ENCODE results near the gene DCLK1.

Gene DCLK1

DNA sequence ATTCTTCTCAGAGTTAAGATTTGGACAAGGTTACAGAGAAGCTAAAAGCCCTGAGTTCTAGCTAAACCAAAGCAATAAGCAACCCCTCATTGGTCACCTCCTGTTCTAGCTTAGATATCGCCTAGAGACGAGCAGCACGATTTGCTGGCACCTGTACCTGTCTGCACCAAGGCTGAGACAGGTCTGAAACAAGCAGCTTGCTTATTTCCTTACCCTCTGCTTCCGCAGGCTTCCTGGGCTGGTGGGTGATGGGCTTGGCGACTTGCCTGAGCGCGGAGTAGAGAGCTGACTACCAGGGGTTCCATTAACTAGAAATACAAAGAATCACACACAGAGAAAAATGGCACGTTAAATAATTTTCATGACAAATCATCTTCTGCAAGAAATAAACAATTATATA lies 276.9 kb downstream of the DCLK1 start:
- DNase-seq = no peak

DNA sequence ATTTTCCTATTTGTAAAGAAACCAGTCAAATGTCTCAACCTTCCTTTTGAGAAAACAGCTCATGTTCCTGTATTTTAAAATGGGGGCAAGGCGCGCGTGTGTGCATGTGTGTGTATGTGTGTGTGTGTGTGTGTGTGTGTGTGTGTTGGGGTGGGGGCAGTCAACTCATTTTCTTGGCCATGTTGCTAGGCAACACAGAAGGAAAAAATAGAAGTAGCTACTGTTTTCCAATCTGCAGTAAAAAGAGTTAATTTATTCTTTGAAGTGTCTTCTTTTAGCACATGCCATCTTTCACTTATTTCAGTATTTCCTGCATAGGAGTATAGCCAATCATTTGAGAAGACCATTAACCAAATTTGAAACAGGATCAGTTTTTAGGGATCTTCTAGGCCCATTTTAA lies 279.3 kb downstream of the DCLK1 start:
- DNase-seq = no peak

DNA sequence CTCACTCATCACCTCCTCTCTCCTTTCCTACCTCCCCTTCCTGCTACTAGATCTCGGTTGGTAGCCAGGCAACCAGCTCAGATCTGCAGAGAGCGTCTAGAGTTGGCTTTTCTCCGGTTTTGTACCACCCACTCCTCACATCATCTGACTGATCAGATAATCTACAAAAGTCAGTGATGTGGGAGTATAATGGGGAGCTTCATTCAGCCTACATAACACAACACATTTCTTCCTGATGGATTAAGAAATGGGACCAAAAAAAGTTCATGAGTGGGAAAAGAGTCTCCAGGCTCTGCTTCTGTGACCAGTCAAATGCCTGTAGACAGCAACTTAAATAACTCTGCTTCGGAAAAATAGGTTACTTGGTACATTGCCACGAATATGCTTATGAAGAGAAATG lies 279.8 kb downstream of the DCLK1 start:
- DNase-seq = no peak

DNA sequence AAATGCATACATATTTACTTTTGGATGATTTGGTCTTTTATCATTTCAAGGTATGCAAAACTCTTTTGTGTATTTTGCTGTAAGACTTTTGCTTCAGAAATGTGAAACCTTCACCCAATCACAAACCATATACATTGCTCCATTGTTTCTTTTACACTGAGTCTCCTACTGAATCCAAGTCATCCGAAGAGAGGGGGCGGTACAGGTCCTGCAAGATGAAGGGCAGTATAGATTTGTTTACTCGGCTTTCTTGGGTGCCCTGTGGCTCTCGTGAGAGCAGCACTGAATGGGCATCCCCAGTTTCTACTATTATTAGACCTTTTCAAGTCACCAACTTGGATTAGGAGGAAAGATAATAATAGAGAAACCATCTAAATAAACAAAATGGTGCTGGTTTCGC lies 280.6 kb downstream of the DCLK1 start:
- no peak for DNase-seq

DNA sequence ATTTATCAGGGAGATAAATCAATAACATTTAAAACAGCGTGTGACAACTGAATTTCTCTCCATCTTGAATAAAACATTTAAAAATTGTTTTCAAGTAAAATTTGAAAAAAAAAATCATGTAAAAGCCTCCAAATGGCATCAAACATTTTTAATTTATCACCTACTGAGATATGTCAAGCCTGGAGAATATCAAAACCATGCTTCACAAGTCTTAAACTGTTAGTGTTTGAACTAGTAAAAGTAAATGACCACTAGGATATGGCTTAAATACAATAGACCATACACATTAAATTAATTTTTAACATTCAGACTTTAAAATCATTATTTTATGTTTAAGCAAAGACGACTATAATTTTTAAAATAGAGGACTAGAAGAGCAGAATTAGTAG lies 281.9 kb downstream of the DCLK1 start:
- no peak for DNase-seq

DNA sequence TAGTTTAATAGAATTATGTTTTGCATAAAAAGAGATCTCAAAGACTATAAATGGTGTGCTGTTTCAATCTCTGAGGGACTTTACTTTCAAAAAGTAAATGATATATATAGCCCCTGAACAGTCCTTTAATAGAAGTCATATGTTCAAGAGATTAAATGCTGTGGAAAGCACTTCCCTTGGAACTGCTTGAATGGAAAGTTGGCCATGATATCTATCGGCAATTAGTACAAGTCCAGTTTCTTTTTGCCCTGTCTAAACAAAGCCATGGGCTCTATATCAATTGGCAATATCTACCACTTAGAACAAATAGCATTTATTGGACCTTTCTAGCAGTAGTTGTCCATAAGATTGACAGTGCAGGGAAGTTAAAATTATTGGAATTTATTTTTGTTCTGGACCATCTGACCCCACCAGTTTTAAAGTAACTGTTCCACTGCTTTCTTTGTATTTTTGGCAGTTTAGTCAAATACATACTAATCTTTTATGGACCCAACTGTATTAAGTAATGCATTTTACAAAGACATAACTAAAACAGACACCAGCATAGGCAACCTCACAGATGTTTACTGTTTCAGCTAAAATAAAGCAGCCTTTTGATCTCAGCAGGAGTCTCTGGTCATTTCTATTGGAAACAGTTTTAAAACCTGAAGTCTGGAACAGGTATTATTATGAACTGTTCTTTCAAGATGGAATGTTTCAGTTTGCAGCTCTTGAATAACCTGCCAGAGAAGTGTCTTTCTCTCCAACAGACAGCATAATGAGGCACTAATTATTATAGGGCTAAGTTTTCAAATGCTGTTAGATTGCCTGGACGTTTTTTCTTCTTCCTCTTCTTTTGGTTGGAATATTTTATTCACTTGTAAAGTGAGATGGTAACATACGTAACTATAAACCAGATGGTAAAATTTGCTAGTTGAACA lies 282.6 kb downstream of the DCLK1 start:
- DNase-seq = no peak

DNA sequence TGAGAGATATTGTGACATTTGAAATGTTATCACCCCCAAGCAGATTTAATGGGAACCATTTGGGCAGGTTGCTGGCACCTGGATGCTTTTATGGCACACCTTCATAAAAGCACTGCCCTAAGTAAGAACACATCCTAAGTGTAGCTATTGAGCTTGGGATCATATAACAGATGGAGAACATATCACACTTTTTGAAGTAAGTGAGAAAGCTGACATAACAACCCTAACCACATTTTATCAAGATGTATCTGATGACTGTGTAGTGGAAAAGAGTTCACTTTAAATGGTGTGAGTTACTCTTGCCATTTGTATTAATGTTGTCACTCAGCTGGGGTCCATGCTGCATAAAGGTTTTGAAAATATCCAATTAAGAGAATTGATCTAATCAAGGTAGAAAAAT lies 287.9 kb downstream of the DCLK1 start:
- no peak for DNase-seq

DNA sequence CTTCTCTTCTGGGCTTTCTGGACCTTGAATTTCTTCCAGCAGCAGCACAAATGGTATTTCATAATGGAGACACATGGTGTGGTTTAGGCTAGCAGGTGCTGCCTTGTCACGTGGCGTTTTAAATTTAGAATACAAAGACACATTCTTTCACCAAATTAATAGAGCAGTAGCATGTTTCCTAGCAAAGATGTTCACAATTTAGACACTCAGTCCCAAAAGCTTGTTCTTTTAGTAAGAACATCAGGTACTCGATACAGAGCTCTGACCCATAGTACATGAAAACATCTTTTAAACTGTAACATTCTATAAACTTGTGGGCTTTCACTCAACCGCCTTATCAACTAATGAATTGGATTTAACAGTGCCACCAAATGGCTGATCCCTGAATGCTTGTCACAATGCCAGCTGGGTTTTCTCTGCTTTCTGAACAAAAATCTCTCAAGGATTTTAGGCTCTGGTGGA lies 290.1 kb downstream of the DCLK1 start:
- peak; percentile 55 to 88 for DNase-seq

DNA sequence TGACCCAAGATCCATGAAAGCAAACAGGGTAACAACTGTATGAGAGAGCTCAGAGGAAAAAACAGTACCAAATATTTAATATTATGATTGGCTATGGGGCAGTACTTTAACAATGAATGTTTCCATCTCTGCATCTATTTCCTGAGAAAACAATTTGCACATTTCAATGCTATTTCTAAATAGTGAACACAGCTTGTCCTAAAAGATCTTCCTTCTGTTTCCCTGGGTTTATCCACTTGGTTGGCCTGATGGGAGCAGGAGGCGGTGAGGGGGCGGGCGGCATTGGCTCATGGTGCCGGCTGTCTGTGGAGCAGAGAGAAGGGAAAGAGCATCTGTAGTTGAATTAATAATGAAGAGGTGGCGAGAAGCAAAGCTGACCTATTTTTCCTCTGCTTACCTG lies 291.4 kb downstream of the DCLK1 start:
- DNase-seq = peak; percentile 17 to 73

DNA sequence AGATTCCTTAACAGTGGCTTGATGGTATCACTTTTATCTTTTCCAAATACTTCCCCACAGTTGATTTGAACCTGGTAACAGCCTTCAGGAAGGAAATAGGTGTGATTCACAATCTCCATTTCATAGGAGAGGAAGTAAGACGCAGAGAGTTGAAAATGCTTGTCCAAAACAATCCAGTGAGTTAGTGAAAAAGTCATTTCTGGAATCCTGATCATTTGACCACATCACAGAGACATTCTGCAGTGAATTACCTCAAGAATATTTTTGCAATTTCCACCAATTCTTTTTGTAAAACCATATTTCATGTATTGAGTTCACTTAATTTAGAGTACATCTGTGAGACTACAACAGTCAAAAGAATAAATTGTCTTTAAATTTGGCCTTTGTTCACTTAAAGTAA lies 292.8 kb downstream of the DCLK1 start:
- DNase-seq = no peak

DNA sequence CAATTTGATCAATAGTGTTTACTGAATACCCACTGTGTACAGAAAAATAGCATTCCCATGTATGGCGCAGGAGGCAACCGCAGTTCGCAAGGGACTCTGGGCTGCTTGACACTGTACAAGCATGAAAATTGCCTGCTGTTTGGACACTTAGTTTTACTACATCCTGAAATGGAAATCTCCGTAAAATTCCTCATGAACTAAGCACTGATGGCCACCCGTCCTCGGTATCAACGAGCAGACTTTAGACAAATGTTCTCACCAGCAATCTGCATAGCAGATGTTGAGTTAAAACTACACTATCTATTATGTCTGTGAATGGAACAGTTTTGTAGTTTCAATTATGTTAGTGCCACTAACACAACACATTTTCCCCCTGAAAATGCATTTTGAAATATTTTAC lies 294.7 kb downstream of the DCLK1 start:
- no peak for DNase-seq

DNA sequence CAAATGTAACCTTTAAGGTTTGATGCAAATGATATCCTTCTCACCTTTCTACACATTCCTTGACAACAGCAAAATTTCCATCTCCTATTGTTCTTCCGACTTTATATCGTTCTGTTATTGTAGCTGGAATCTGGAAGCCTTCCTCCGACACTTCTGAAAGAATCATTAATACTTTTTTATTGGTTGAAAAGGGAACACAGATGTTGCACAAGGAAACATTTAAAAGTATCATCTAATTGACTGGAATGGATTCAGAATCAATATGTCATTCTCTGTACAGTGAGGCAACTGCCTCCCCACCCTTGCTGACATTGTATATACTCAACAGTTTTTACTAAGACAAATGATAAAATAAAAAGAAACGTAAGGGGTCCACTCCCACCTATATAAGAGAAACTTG lies 295.2 kb downstream of the DCLK1 start:
- no peak for DNase-seq

DNA sequence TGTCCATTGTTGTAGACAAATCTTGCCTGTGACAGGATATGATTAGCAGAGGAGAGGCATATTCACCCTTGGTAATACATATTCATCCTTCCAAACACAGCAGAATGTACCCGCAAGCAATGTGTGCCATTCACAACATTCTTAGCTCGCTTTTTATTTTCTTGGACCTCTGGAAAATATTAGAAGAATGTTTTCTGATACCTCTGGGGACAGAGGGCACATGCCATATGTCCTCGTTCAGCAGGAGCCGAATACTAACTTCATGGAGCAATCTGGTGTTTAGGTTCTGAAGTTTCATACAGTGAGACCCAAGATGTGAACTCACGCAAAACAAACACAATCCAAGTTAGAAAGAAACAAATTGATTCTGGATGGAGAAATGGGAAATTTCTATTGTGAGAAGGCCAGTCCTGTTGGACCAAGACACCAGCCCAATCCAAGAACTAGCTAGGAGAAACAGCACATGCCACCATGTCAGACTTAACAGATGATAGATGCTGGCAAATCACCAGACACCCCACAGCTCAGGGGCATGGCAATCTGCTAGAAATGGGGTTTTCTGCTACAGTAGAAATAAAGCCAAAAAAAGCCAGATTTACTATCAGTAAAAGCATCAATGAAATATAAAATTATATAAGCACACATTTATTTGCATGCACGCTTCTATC lies 297.4 kb downstream of the DCLK1 start:
- peak in 1 of 2 experiments; percentile 56 for DNase-seq

DNA sequence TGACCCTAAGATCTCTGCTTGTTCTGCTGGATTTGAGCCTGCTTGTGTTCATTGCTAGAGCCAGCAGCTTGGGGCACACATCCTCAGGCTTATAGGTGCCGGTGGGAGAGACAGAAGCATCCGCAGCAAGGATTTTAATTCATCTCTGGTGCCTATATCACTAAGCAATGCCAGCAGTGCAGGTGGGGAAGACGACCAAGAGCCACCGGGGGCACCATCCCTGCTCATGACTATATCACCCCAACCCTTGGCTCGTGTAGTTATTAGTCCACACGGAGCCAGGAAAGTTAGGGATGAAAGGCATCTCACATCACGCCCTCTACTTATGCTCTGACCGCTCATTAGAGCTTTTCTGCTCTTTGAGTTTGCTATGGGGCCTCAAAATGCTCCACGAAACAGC lies 298.2 kb downstream of the DCLK1 start:
- no peak for DNase-seq

DNA sequence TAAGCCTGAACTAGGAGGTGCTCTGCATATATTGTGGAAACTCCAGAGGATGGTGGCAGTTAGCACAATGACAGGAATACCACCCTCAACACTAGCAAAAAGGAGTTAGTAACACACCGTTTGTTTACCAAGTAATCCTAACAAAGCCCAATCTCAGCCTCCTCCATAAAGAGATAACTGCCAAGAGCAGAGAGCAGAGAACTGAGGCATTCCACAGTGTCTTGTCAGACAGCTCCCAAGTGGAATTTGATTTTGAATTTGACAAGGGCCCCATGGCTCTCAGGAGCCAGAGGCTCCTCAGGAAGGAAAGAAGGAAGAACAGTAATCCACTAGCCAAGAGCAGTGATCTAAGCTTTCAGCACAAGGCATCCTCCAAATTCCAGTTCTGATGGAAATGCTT lies 298.6 kb downstream of the DCLK1 start:
- DNase-seq = no peak

DNA sequence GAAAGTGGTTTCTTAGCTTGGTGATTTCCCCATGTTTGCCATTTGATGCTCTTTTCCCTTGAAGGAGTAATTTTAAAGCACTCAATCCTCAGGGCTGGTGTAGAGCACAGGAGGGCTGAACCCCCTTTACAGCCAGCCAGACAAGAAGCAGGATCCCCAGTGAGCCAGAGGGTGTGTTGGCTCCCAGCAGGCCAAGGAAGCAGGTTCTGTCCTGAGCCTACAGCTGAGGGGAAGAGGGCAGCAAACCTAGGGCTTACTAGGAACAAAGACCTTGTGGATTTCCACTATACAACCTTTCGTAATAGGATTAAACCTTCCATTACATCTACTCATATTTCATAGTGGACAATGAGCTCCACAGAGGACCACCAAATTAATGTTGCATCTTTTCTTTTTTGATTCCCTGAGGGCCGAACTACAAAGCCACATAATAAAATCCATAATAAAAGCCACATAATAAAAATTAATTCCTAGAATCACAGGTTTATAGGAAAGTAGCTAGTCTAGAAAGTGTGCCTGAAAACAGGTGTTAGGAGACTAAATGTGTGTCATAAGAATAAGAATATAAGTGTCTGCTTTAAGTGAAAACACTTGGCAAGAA lies 300.2 kb downstream of the DCLK1 start:
- DNase-seq = no peak

DNA sequence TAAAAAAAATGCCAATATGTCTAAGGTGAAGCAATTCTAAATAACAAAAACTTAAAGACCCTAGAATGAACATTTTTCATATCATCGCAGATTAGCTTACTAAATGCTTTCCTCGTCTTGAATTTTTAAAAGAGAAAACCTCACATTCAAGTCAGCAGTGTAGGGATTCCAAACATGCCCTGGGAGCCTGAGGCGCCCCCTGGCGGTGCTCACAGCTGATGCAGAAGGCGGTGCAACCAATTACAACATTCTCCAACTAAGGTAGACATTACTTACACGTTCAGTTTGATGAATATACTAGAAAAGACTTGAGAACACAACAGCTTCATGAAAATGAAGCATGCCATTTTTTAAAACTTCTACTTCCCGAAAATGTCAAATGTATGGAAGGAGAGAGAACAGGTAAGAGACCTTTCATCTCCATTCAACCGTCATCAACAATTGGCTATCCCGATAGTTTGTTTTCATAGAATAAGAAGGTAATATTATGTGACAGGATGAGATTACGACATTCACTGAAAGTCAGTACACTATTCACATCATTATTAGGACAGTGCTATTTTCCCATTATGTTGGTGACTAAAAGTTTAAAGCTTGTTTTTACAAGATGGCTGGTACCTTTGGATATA lies 304.4 kb downstream of the DCLK1 start:
- DNase-seq = no peak

DNA sequence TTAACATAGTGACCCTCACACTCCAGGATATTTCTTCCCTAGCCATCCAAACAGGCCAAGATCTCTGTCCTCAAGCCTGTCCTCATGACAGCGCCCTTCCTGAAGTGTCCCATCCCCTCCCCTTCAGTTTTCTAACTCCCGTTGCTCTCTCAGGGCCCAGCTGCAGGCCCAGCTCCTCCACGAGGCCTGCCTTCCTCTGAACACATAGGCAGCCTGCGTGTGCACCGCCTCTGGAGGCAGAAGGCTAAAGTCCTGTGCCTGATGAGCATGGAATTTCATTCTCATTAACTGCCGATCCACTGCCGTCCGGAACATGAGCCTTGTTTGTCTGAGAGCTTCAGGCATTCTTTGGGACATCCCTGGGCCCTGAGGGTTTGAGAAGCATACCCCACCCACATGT lies 306.4 kb downstream of the DCLK1 start:
- DNase-seq = no peak

DNA sequence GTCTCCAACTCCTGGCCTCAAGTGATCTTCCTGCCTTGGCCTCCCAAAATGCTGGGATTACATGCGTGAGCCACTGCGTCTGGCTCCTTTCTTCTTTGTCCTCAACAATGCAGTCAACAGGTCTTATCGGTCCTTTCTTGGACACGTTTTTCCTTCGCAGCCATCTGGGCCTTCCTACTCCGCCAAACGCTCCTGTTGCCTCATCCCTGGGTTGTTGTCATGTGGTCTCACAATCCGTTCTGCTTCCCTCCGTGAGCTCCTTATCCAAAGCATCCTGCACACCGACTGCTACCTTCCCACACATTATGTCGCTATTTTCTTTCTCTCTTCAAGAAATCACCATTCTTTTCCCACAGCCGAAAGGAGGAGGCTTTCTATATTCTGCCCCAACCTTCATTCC lies 306.8 kb downstream of the DCLK1 start:
- DNase-seq = no peak

DNA sequence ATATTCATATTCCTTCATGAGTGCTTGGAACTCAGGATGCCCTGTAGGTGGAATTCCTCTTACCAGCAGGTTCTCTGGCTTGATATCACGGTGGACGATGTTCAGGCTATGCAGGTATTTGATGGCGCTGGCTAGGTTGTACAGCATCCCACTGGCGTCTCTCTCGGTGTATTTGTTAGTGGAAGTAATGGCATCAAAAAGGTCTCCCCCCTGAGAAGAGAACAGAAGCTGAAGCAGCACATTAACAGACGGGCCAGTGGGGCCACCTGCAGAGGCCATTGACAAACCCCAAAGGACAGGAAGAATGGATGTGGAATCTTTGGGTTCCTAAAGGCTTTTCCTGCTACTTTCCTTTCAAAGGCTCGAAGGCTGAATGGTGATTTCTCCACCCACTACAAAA lies 308.5 kb downstream of the DCLK1 start:
- no peak for DNase-seq

DNA sequence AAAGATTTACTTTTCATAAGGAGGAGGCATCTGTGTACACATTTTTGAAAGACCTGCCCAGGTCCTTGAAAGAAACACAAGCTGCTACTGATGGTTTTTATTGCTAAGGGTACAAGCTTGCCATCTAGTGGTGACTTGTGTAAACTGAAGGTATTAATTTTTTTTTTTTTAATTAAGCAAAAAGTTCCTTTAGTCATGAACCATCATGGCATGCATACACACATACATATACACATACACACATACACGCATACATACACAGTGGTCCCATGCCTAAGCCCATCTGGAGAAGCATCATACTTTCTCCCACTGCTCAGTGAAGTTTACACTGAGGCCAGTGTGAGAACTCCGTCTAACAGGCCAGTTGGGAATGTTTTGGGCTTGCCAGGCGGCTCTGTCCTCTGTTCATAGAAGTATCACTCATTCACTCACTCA lies 312.5 kb downstream of the DCLK1 start:
- DNase-seq = peak in 1 of 2 experiments; percentile 29

DNA sequence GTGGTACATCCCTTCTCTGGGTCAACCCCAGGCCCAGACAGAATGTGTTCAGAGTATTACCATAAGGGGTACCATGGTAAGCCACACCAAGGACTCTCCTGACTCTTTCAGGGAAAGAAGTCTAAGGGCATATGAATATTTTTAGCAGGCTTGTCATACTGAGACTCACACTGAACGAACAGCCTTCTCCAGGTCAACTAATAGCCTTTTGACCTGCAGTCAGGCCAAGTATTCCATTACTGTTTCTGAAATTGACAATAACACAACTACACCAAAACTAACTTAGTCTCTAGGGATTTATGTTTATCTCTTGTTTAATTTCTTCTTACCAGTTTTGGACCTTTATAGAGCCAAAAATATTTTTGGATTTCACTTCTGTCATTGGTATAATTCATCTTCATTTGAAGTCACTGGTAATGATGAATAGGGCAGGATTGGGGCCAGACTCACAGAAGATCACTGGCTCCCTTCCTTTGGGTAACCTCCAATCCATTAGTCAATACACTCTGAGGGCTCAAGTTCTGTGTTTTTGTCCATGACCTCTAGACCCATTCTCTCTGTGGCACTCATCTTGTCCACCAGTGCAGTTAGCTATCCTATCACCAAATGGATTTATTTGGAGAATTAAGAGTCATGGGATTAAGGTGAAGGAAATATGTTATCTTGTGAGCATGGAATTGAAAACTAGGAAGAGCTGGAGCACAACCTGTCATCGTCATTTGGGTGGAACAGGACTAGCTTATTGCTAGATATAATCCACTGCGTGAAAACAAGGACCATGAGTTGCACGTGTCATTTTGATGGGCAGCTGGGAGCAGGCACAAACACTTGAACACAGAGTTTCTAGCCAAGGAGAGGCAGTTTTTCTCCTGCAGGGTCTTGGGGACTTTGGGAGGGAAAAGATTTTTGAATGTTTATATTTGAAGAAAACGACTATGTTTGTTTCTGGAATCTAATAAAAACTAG lies 313.3 kb downstream of the DCLK1 start:
- DNase-seq = no peak

Measured in cerebellar nuclear complex (tissue), 1 donor.